ENCODE measurements around the gene CDH13.

DNA sequence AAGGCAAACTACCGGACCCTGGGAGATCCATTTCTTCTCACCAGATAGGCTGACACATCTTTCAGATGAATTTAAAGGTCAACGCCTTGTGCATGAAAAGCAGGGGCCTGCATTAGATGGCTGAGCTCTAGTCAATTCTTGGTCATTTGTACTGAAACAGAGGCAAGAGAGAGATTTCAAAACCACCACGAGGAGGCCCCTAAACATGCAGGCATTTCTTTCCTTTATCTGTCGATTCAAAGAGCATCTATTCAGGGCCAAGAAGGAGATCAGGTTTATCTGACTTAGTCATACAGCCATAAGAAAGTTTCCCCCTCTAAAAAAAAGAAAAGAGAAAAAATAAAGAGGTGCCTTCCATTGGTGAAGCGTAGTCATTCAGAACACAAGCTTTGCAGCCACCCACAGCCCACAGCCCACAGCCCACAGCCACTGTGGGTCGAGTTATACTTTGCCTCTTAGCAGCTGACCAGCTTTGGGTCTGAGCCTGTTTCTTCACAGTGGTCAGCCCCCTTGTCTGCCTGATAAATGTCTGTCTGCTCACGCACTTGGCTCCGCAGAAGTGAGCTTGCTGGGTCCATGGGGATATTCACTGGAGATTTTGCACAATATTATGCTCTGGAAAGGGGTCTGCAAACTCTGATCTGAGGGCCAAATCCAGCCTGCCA is 207.5 kb downstream of the CDH13 start:
- TF ChIP-seq CTCF (IDR thresholded peaks at IDR 0.05) (no peak), POLR2A (IDR thresholded peaks at IDR 0.05) (no peak)

All from adrenal gland (tissue), 5 donors.